Measurements from ENCODE around the gene KRTAP12-4. TPM values are rescaled to one million over a fixed set of nuclear protein-coding genes. Genes with fewer than 3 reads are reported as not detected.
"Not testable (repeated sequence)": the region's sequence is repeated elsewhere in the genome, so short reads cannot be mapped to it uniquely, and the experiment has no call there.

KRTAP12-4 gene
- total and polyA plus RNA-seq, 9 donors = not detected

- no peak overlapping the region for H3K4me3 ChIP-seq
- DNase-seq = no peak
- intact Hi-C loops (cut with DNase I) = no loop called here
- 63 to 80% (median 80%) methylated on average over 1 of the region's 1 CpG for WGBS, 3 donors
- no peak overlapping the region for H3K27ac ChIP-seq
- no peaks in the 10 kb centered on the region for H3K36me3 ChIP-seq
- TF ChIP-seq CTCF (IDR thresholded peaks at IDR 0.05) = no peak
- TF ChIP-seq EP300 (IDR thresholded peaks at IDR 0.05) = no peak
- TF ChIP-seq POLR2A (IDR thresholded peaks at IDR 0.05) = no peak
- no peaks in the 10 kb centered on the region for H3K27me3 ChIP-seq
- H3K9me3 ChIP-seq = no peaks in the 10 kb centered on the region
- H3K4me1 ChIP-seq (ENCODE audit: insufficient read depth) = no peaks in the 10 kb centered on the region
Measured at GRCh38 chr21:44667612-44668011, 13.2 kb upstream of the KRTAP12-4 start.

- H3K9me3 ChIP-seq = no peaks in the 10 kb centered on the region
- DNase-seq = no peak
- no peaks in the 10 kb centered on the region for H3K27me3 ChIP-seq
- intact Hi-C loops (cut with DNase I) = no loop called here
- H3K27ac ChIP-seq = no peak within 1 kb of the TSS
- TF ChIP-seq POLR2A (IDR thresholded peaks at IDR 0.05) (no peak), CTCF (IDR thresholded peaks at IDR 0.05) (no peak), EP300 (IDR thresholded peaks at IDR 0.05) (no peak)
- no peaks in the 10 kb centered on the region for H3K36me3 ChIP-seq
- 62 to 81% (median 78%) methylated on average over 19 of the region's 19 CpGs for WGBS, 3 donors
- no peaks in the 10 kb centered on the region for H3K4me1 ChIP-seq (ENCODE audit: insufficient read depth)
- no peak within 1 kb of the TSS for H3K4me3 ChIP-seq
Measured at GRCh38 chr21:44666401-44667320, 12.2 kb upstream of the KRTAP12-4 start, which contains the start of gene KRTAP12-2. TSS of gene KRTAP12-2 (minus strand) at chr21:44666927. CDS start at chr21:44666886, 41 bp downstream.

- Histone ChIP-seq H3K36me3 (no peaks in the 10 kb centered on the region), H3K9me3 (no peaks in the 10 kb centered on the region)
Measured at GRCh38 chr21:44664691-44665090, 10.2 kb upstream of the KRTAP12-4 start.

GRCh38 chr21:44661567-44661966 lies 7.1 kb upstream of the KRTAP12-4 start:
- H3K4me1 ChIP-seq (ENCODE audit: insufficient read depth); H3K9me3 ChIP-seq; intact Hi-C loops (cut with DNase I): not testable (repeated sequence)

More at GRCh38 chr21:44664691-44665090, 10.2 kb upstream of the KRTAP12-4 start:
- 76 to 78% (median 77%) methylated on average over 5 of the region's 5 CpGs for WGBS, 3 donors
- no peaks in the 10 kb centered on the region for H3K4me1 ChIP-seq (ENCODE audit: insufficient read depth)
- no peak overlapping the region for H3K4me3 ChIP-seq
- intact Hi-C loops (cut with DNase I) = no loop called here
- DNase-seq = no peak
- H3K27ac ChIP-seq = no peak overlapping the region
- H3K27me3 ChIP-seq = no peaks in the 10 kb centered on the region
- TF ChIP-seq EP300 (IDR thresholded peaks at IDR 0.05) (no peak), POLR2A (IDR thresholded peaks at IDR 0.05) (no peak), CTCF (IDR thresholded peaks at IDR 0.05) (no peak)

More at GRCh38 chr21:44661567-44661966, 7.1 kb upstream of the KRTAP12-4 start:
- 42 to 50% (median 47%) methylated on average over 7 of the region's 7 CpGs for WGBS, 3 donors
- not testable (repeated sequence) for H3K27ac ChIP-seq, H3K27me3 ChIP-seq, DNase-seq, H3K36me3 ChIP-seq, H3K4me3 ChIP-seq
